GM23248 (cell line): Measurements from ENCODE around the gene GAS2L1. TPM values are rescaled to one million over a fixed set of nuclear protein-coding genes. Genes with fewer than 3 reads are reported as not detected.

ENCODE experiments used
- DNase-seq: peaks from one replicate; pipeline ENCODE4 v3.0.0-alpha.2; 2015
- H2AFZ ChIP-seq: fragments of 200-600 bp; sonication (generic); 2 replicates; pipeline ENCODE4 v1.6.1; 2016; ENCODE audit warnings: antibody characterized with exemption
- H3F3A ChIP-seq: fragments of 200-600 bp; sonication (generic); 2 replicates; pipeline ENCODE4 v1.6.1; 2016; ENCODE audit warnings: mild to moderate bottlenecking, antibody characterized with exemption, mixed run types; ENCODE audit not compliant: insufficient read depth
- H3K27ac ChIP-seq: fragments of 200-600 bp; sonication (generic); 2 replicates; pipeline ENCODE4 v1.5.1; 2016; ENCODE audit warnings: mild to moderate bottlenecking
- H3K27me3 ChIP-seq: fragments of 200-600 bp; sonication (generic); replicated peaks from 2 replicates; pipeline ENCODE4 v1.6.1; 2016; ENCODE audit warnings: mild to moderate bottlenecking; ENCODE audit not compliant: insufficient read depth
- H3K36me3 ChIP-seq: fragments of 200-600 bp; sonication (generic); 2 replicates; pipeline ENCODE4 v1.6.1; 2016; ENCODE audit warnings: low read depth, mild to moderate bottlenecking
- H3K4me1 ChIP-seq: fragments of 200-600 bp; sonication (generic); 2 replicates; pipeline ENCODE4 v1.6.1; 2016; ENCODE audit warnings: mild to moderate bottlenecking; ENCODE audit not compliant: insufficient read depth
- H3K4me2 ChIP-seq: fragments of 200-600 bp; sonication (generic); one replicate; pipeline ENCODE4 v1.6.1; 2016; ENCODE audit warnings: mild to moderate bottlenecking; ENCODE audit not compliant: unreplicated experiment
- H3K4me3 ChIP-seq: fragments of 200-600 bp; sonication (generic); 2 replicates; pipeline ENCODE4 v1.5.1; 2016; ENCODE audit warnings: mild to moderate bottlenecking
- H3K79me2 ChIP-seq: fragments of 200-600 bp; sonication (generic); 2 replicates; pipeline ENCODE4 v1.6.1; 2016; ENCODE audit warnings: mild to moderate bottlenecking; ENCODE audit not compliant: insufficient read depth
- H3K9ac ChIP-seq: fragments of 200-600 bp; sonication (generic); 2 replicates; pipeline ENCODE4 v1.6.1; 2016; ENCODE audit warnings: mild to moderate bottlenecking
- H3K9me2 ChIP-seq: fragments of 200-600 bp; sonication (generic); 2 replicates; pipeline ENCODE4 v1.6.1; 2016; ENCODE audit warnings: mixed run types, mild to moderate bottlenecking, moderate library complexity; ENCODE audit not compliant: insufficient read depth
- H3K9me3 ChIP-seq: fragments of 200-600 bp; sonication (generic); one replicate; pipeline ENCODE4 v1.6.1; 2017; ENCODE audit warnings: low read depth
- H4K20me1 ChIP-seq: fragments of 200-600 bp; sonication (generic); 2 replicates; pipeline ENCODE4 v1.6.0; 2016; ENCODE audit not compliant: insufficient read depth
- EZH2 ChIP-seq: fragments of 200-600 bp; sonication (generic); IDR thresholded peaks from 2 replicates; pipeline ENCODE4 v1.6.1; 2018; ENCODE audit warnings: antibody characterized with exemption, mild to moderate bottlenecking; ENCODE audit not compliant: insufficient read depth, poor library complexity, severe bottlenecking
- EZH2phosphoT487 ChIP-seq: fragments of 200-600 bp; sonication (generic); IDR thresholded peaks from 2 replicates; pipeline ENCODE4 v1.6.1; 2018; ENCODE audit warnings: antibody characterized with exemption, moderate library complexity, mild to moderate bottlenecking, low read depth; ENCODE audit not compliant: insufficient read depth
- WGBS, 2 experiments: methylation state at CpG; one replicate each; pipeline ENCODE4 v1.1.6; 2015 to 2017; ENCODE audit warnings: low lambda C conversion rate in 2 of 2, low coverage in 1 of 2; ENCODE audit errors: missing lambda C conversion rate in 2 of 2; 5-methylcytosine and 5-hydroxymethylcytosine counted together
- in situ Hi-C: fragments of 300-500 bp; cut with MboI; formaldehyde crosslinking; loops from 2 replicates; pipeline ENCODE4 v1.15.0; 2020
- polyA plus RNA-seq: library from polyadenylated mRNA; unstranded; fragments of >200 nt; fragmentation: Nextera tagmentation; extraction: Ambion mirVana; gene quantifications from 2 replicates; pipeline ENCODE4 v1.2.1, GENCODE V29; 2016
- total RNA-seq: library from RNA; depleted of rRNA; stranded (reverse); fragments of >200 nt; shearing (Covaris generic); gene quantifications from 2 replicates; pipeline ENCODE4 v1.2.3, GENCODE V29; 2014

GAS2L1 gene
- total and polyA plus RNA-seq, 2 experiments from 2014 or later, result 21.2 to 23.7 TPM

GRCh38 chr22:29284196-29284595 is 22.3 kb upstream of the GAS2L1 start:
- no peaks in the 10 kb centered on the region for H3K9me3 ChIP-seq
- DNase-seq, result no peak
- H3K36me3 ChIP-seq, result peaks cover 83% of the 10 kb centered on the region
- peaks cover 100% of the 10 kb centered on the region for H3K79me2 ChIP-seq
- TF ChIP-seq EZH2phosphoT487, result no peak
- no peak for TF ChIP-seq EZH2
- 0 out of 2 replicates have a peak, but pooled peaks cover 2% of the 10 kb centered on the region for H4K20me1 ChIP-seq
- no peak overlapping the region for H3K4me3 ChIP-seq
- 96 to 98% methylated on average over 3 of the region's 3 CpGs for WGBS, 2 experiments
- no peak overlapping the region for H2AFZ ChIP-seq
- in situ Hi-C loops, result no loop called here
- H3K9ac ChIP-seq, result no peak overlapping the region
- H3K27ac ChIP-seq, result no peak overlapping the region
- H3K4me1 ChIP-seq, result no peaks in the 10 kb centered on the region
- H3K4me2 ChIP-seq, result no peak overlapping the region
- no peaks in the 10 kb centered on the region for H3K9me2 ChIP-seq
- peaks cover 13% of the 10 kb centered on the region; the same call in 1 of the 2 replicates for H3F3A ChIP-seq
- no peaks in the 10 kb centered on the region for H3K27me3 ChIP-seq

DNA sequence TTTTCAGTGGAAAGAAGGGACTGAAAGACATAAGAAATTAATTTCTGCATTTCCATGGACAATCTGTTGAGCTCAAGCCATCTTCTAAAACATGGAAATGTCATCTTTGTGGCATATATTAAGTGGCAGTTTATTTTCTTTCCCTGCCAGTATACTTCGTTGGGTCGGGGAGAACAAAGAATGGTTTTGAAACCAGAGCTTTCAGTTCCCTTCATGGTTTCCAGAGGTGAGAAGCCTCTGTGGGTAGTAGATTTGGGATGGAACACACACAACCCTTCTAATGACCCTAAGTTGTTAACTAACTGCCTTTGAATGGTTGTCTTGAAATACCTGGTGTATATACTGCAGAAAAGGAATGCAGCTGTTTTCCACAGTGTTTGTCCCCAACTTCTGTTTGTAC is 17.6 kb upstream of the GAS2L1 start:
- Histone ChIP-seq H3K79me2 (peaks cover 99% of the 10 kb centered on the region), H3K27ac (no peak overlapping the region), H3K36me3 (peaks cover 96% of the 10 kb centered on the region), H3K9ac (no peak overlapping the region), H3K4me1 (no peaks in the 10 kb centered on the region), H3K9me2 (no peaks in the 10 kb centered on the region), H3K4me2 (no peak overlapping the region), H3K4me3 (no peak overlapping the region), H2AFZ (no peak overlapping the region), H3F3A (peaks cover 26% of the 10 kb centered on the region), H3K9me3 (no peaks in the 10 kb centered on the region), H3K27me3 (no peaks in the 10 kb centered on the region), H4K20me1 (0 out of 2 replicates have a peak, but pooled peaks cover 2% of the 10 kb centered on the region)
- in situ Hi-C loops, result no loop called here
- DNase-seq, result no peak
- WGBS, 2 experiments, result 82 to 85% methylated on average over 2 of the region's 2 CpGs
- TF ChIP-seq EZH2 (no peak), EZH2phosphoT487 (no peak)

- no peaks in the 10 kb centered on the region for H3K9me2 ChIP-seq
- peaks cover 95% of the 10 kb centered on the region for H3K79me2 ChIP-seq
- no peaks in the 10 kb centered on the region for H3K4me1 ChIP-seq
- no peaks in the 10 kb centered on the region for H4K20me1 ChIP-seq
- H3K9ac ChIP-seq, result no peak overlapping the region
- no peaks in the 10 kb centered on the region for H3K9me3 ChIP-seq
- H3K4me2 ChIP-seq, result no peak overlapping the region
- H3K4me3 ChIP-seq, result no peak overlapping the region
- 75 to 82% methylated on average over 5 of the region's 5 CpGs for WGBS, 2 experiments
- H3K27me3 ChIP-seq, result no peaks in the 10 kb centered on the region
- H3K27ac ChIP-seq, result no peak overlapping the region
- H2AFZ ChIP-seq, result no peak overlapping the region
- TF ChIP-seq EZH2phosphoT487, result no peak
- TF ChIP-seq EZH2, result no peak
- no peak for DNase-seq
- peaks cover 26% of the 10 kb centered on the region for H3F3A ChIP-seq
- peaks cover 97% of the 10 kb centered on the region for H3K36me3 ChIP-seq
- in situ Hi-C loops, result no loop called here
Observed at GRCh38 chr22:29290061-29290460, 16.4 kb upstream of the GAS2L1 start.

DNA sequence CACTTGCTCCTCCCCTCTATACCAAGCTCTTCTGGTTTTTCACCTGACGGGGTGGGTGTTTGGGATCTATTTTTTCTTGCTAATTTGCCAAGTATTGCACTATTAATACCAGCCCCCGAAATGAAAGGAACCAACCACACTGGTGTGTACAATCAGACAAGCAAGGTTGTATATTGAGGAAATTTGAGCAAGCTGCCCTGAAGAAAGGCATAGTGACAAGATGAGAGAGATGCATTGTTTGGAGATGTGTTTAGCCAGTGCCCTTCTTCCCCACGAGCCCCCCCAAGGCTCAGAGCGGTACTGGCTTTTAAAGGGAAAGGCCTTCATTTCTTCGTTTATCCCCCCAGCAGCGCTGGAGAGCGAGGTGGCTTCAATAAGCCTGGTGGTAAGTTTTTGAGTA is 15.2 kb upstream of the GAS2L1 start:
- Histone ChIP-seq H3K4me3 (no peak overlapping the region), H3K4me1 (no peaks in the 10 kb centered on the region), H3K79me2 (peaks cover 87% of the 10 kb centered on the region), H2AFZ (no peak overlapping the region), H3K9ac (no peak overlapping the region), H3K27ac (no peak overlapping the region), H3K9me2 (no peaks in the 10 kb centered on the region), H4K20me1 (no peaks in the 10 kb centered on the region), H3K36me3 (peaks cover 98% of the 10 kb centered on the region), H3K4me2 (no peak overlapping the region), H3K27me3 (no peaks in the 10 kb centered on the region), H3K9me3 (no peaks in the 10 kb centered on the region), H3F3A (peaks cover 35% of the 10 kb centered on the region)
- DNase-seq, result no peak
- in situ Hi-C loops, result no loop called here
- WGBS, 2 experiments, result 60 to 68% methylated on average over 7 of the region's 7 CpGs
- TF ChIP-seq EZH2 (no peak), EZH2phosphoT487 (no peak)

DNA sequence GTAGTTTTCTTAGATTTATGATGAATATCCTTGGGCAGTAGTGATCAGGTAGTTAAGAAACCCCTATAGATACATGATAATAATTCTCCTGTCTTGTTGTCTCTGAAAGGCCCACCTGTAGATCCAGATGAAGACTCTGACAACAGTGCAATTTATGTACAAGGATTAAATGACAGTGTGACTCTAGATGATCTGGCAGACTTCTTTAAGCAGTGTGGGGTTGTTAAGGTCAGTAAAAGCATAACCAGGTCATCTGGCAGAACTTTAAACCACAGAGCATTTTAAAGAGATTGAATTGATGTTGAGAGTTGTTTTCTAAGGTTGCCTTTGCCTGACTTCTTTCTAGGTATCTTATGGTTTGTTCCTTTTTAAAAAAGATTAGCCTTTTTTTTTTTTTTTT is 14.1 kb upstream of the GAS2L1 start:
- TF ChIP-seq EZH2phosphoT487, result no peak
- no peak for TF ChIP-seq EZH2
- no peaks in the 10 kb centered on the region for H3K27me3 ChIP-seq
- no peak overlapping the region for H3K4me3 ChIP-seq
- H4K20me1 ChIP-seq, result no peaks in the 10 kb centered on the region
- H3K4me2 ChIP-seq, result no peak overlapping the region
- no peaks in the 10 kb centered on the region for H3K9me2 ChIP-seq
- peaks cover 79% of the 10 kb centered on the region for H3K79me2 ChIP-seq
- peaks cover 47% of the 10 kb centered on the region for H3F3A ChIP-seq
- H2AFZ ChIP-seq, result no peak overlapping the region
- no peak overlapping the region for H3K27ac ChIP-seq
- H3K36me3 ChIP-seq, result peaks cover 100% of the 10 kb centered on the region
- H3K9ac ChIP-seq, result no peak overlapping the region
- in situ Hi-C loops, result no loop called here
- no peaks in the 10 kb centered on the region for H3K4me1 ChIP-seq
- no peaks in the 10 kb centered on the region for H3K9me3 ChIP-seq
- no peak for DNase-seq
